ENCODE data around the gene LARP7.

DNA sequence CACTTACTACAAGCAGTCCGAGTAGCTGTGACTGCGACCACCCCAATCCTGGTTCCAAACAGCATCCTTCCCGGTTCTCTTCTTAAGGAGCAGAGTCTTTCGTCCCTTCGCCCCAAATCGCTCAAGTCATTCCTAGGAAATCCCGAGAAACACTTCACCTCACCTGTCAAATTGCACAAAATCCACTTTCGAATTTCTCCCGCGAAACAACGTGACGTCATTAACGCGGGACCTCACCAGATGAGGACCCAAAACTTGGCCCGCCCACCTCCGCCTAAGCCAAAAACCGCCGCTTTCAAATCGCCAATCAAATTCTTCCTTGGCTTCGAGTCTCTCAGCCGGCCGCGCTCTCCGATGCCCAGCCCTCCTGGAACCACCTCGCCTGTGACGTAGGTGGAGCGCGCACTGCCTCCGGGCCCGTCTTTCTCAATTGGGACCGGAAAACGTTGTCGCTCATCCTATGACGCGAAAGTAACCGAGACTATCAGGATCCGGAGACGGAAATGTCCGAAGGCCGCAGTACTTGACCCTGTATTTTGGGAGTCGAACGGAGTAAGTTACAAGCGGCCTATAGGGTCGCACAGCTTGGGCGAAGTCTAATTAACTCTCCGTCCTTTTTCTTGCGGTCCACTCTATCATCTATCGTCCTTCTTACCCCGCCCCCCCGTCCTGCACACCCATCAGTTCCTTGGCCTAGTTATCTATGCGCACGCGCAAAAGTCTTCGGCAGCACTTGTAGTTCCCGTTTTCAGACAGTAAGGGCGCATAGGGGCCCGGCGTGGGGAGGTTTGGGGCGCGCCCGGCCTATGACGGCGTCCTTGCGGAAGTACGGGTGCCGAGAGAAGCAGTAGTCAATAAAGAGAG is at the start of gene LARP7, which contains the start of gene ZGRF1:
- TF ChIP-seq POLR2A (IDR thresholded peaks at IDR 0.05; ENCODE audit: low read length), result peak; percentile 77
- TF ChIP-seq GATA1 (IDR thresholded peaks at IDR 0.05; ENCODE audit: low read depth, low read length), result no peak

All from erythroblast (primary cell).